Measurements from ENCODE around the gene VCX2.

GRCh38 chrX:8140986-8141744 lies 29.9 kb downstream of the VCX2 start:
- TF ChIP-seq CTCF (IDR thresholded peaks at IDR 0.05): no peak
- TF ChIP-seq POLR2A (IDR thresholded peaks at IDR 0.05): no peak
